Measurements from ENCODE around the gene ZNF524. TPM values are rescaled to one million over a fixed set of nuclear protein-coding genes. Genes with fewer than 3 reads are reported as not detected.
"Not testable (repeated sequence)": the region's sequence is repeated elsewhere in the genome, so short reads cannot be mapped to it uniquely, and the experiment has no call there.

ZNF524 gene
- total and polyA plus RNA-seq, 12 donors, result 7.9 to 39.4 (median 14.1) TPM

GRCh38 chr19:55581823-55582223 is 18.3 kb upstream of the ZNF524 start:
- ATAC-seq (no peak), DNase-seq (no peak)
- Histone ChIP-seq H3K36me3 (peaks cover 0 to 20% (median 7%) of the 10 kb centered on the region in 9 donors), H3K4me1 (peaks cover 5 to 34% (median 27%) of the 10 kb centered on the region in 9 donors), H3K27me3 (peaks cover 0 to 22% (median 0%) of the 10 kb centered on the region in 7 donors), H3K9me3 (no peaks in the 10 kb centered on the region), H3K27ac (peak overlapping the region in 1 of 10 donors; percentile 4), H3K4me3 (no peak overlapping the region)
- intact Hi-C loops (cut with DNase I), result loop anchor here in 2 of 10 donors (2.0 to 5.0 kb wide), 3 partner anchors 35 to 65 kb away; no protein-coding TSS in a partner anchor
- 22 to 25% methylated on average over 6 of the region's 6 CpGs for WGBS, 2 donors
- TF ChIP-seq, protein P1, sequence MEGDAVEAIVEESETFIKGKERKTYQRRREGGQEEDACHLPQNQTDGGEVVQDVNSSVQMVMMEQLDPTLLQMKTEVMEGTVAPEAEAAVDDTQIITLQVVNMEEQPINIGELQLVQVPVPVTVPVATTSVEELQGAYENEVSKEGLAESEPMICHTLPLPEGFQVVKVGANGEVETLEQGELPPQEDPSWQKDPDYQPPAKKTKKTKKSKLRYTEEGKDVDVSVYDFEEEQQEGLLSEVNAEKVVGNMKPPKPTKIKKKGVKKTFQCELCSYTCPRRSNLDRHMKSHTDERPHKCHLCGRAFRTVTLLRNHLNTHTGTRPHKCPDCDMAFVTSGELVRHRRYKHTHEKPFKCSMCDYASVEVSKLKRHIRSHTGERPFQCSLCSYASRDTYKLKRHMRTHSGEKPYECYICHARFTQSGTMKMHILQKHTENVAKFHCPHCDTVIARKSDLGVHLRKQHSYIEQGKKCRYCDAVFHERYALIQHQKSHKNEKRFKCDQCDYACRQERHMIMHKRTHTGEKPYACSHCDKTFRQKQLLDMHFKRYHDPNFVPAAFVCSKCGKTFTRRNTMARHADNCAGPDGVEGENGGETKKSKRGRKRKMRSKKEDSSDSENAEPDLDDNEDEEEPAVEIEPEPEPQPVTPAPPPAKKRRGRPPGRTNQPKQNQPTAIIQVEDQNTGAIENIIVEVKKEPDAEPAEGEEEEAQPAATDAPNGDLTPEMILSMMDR (IDR thresholded peaks at IDR 0.05), result no peak

DNA sequence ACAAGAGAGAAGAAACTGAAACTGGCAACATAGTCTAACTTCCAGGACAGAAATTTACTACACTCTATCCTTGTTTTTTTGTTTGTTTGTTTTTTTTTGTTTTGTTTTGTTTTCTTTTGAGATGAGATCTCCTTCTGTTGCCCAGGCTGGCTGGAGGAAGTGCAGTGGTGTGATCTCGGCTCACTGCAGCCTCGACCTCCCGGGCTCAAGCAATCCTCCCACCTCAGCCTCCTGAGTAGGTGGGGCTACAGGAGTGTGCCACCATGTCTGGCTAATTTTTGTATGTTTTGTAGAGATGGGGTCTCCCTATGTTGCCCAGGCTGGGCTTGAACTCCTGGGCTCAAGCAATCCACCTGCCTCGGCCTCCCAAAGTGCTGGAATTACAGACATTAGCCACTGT is 17.8 kb upstream of the ZNF524 start:
- intact Hi-C loops (cut with DNase I), result loop anchor here in 1 of 10 donors (5.0 kb wide), 1 partner anchor 65 kb away; no protein-coding TSS in a partner anchor
- 69 to 71% methylated on average over 4 of the region's 4 CpGs for WGBS, 2 donors
- ATAC-seq, H3K27ac ChIP-seq, H3K4me3 ChIP-seq, H3K9me3 ChIP-seq, DNase-seq: not testable (repeated sequence)
- H3K36me3 ChIP-seq, result peaks cover 0 to 16% (median 7%) of the 10 kb centered on the region in 9 donors
- peaks cover 9 to 38% (median 30%) of the 10 kb centered on the region in 9 donors for H3K4me1 ChIP-seq
- peaks cover 0 to 24% (median 0%) of the 10 kb centered on the region in 7 donors for H3K27me3 ChIP-seq

DNA sequence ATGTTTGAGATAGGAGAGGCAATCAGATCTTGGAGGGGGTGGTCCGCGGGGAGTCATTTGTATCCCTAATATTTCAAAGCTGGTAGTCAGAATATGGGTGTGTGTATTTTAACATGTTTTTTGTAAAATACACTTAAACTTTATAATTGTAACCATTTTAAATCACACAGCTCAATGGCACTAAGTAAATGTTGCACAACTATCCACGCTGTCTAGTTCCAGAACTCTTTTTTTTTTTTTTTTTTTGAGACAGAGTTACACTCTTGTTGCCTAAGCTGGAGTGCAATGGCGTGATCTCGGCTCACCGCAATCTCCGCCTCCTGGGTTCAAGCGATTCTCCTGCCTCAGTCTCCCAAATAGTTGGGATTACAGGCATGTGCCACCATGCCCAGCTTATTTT is 16.2 kb upstream of the ZNF524 start:
- not testable (repeated sequence) for H3K9me3 ChIP-seq, ATAC-seq, H3K27ac ChIP-seq, DNase-seq, H3K36me3 ChIP-seq, H3K4me3 ChIP-seq
- intact Hi-C loops (cut with DNase I), result loop anchor here in 1 of 10 donors (5.0 kb wide), 1 partner anchor 67 kb away; no protein-coding TSS in a partner anchor
- WGBS, 2 donors, result 80 to 88% methylated on average over 8 of the region's 8 CpGs
- peaks cover 0 to 24% (median 0%) of the 10 kb centered on the region in 7 donors for H3K27me3 ChIP-seq
- peaks cover 10 to 45% (median 36%) of the 10 kb centered on the region in 9 donors for H3K4me1 ChIP-seq

DNA sequence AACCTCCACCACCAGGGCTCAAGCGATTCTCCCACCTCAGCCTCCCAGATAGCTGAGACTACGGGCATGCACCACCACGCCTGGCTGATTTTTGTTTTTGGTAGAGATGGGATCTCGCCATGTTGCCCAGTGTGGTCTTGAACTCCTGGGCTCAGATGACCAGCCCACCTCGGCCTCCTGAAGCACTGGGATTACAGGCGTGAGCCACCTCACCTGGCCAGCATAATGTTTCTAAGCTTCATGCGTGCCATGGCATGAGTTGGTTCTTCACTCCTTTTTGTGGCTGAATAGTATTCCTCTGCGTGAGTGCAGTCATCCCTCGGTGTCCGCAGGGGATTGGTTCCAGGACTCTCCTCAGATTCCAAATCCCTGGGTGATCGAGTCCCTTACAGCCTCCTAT is 15.2 kb upstream of the ZNF524 start:
- ATAC-seq (no peak), DNase-seq (no peak)
- TF ChIP-seq, protein P1 (IDR thresholded peaks at IDR 0.05), result no peak
- Histone ChIP-seq H3K4me3 (peak overlapping the region in 1 of 10 donors; percentile 50), H3K27me3 (peaks cover 0 to 24% (median 0%) of the 10 kb centered on the region in 7 donors), H3K36me3 (no peaks in the 10 kb centered on the region), H3K4me1 (peaks cover 10 to 43% (median 36%) of the 10 kb centered on the region in 9 donors), H3K9me3 (no peaks in the 10 kb centered on the region), H3K27ac (peak overlapping the region in 3 of 10 donors; percentile 65 to 84 (median 82))
- intact Hi-C loops (cut with DNase I), result loop anchor here in 3 of 10 donors (5.0 kb wide), 2 partner anchors 38 to 68 kb away; partner anchors contain the start of gene SBK3 (in 2 of the 3)
- WGBS, 2 donors, result 94 to 95% methylated on average over 11 of the region's 11 CpGs

DNA sequence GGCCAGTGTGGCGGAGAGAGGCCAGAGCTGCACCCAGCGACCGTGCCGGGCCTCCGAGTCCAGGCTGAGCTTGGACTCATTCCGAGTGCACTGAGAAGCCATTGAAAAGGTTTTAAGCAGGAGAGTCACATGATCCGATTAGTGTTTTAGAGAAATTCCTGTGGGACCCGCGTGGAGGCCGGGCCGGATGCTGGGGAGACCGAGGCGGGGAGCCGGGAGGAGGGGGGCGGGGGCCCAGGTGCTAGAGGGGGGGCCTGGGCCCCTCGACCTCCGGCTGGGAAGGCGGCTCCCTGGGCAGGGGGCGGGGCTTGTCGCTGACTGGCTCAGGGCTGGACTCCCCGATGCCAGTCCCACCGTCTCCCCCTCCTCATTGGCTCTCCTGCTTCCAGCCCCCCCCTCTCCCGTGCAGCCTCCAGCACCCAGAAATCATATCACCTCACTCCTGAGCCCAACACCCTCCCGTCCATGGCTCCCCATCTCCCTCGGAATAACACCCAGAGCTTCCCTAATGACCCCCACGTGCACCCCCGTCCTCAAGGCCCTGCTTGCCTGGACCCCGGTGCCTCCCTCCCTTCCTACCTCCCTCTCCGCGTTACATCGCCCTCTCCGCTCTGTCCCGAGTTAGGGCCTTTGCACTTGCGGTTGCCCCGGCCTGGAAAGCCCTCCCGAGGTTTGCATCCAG is 14.3 kb upstream of the ZNF524 start:
- Histone ChIP-seq H3K36me3 (no peaks in the 10 kb centered on the region), H3K27ac (peak overlapping the region; percentile 49 to 84 (median 68)), H3K9me3 (no peaks in the 10 kb centered on the region), H3K27me3 (peaks cover 0 to 24% (median 0%) of the 10 kb centered on the region in 7 donors), H3K4me1 (peaks cover 10 to 43% (median 36%) of the 10 kb centered on the region in 9 donors), H3K4me3 (peak overlapping the region; percentile 3 to 50 (median 44))
- intact Hi-C loops (cut with DNase I), result loop anchor here in 4 of 10 donors (2.0 to 5.0 kb wide), 3 partner anchors 38 to 68 kb away; partner anchors contain the start of gene SBK3 (in 2 of the 4)
- ATAC-seq (peak; percentile 81 to 92 (median 84)), DNase-seq (peak; percentile 87 to 88)
- WGBS, 2 donors, result 2 to 4% methylated on average over 30 to 36 of the region's 36 CpGs
- TF ChIP-seq, protein P1 (IDR thresholded peaks at IDR 0.05), result no peak

All from heart right ventricle (tissue), 16 donors.